Islet of Langerhans (tissue), 1 donor: ENCODE data around the gene GUCY1B1.

ENCODE experiments used
- FAIRE-seq: peaks from one replicate; lab custom pipeline; 2011; peaks lifted over from hg19 to GRCh38; lab: Jason Lieb, UNC

Gene GUCY1B1

GRCh38 chr4:155758481-155759371 is at the start of gene GUCY1B1:
Gene GUCY1B1 (plus strand): TSS chr4:155759021. CDS start chr4:155759141, 120 bp downstream.
- peak; percentile 73 for FAIRE-seq

DNA sequence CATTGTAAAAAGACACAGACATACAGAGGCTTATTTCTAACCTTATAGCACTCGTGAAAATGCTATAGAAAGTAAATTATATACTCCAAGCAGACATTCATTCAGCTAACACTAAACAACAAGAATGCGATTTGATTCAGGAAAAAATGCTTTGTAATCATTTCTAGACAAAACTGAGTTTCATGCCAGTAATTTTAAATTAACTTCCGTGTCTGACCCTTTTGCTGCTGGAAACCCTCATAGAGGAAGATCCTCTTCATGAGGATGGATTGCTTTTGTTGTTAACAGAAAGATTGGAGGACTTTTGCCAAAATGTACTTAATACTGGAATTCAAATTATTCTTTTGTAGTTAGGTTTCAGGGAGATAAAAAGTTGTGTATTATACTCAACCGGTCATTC is 48.9 kb upstream of the GUCY1B1 start:
- peak; percentile 43 for FAIRE-seq

- no peak for FAIRE-seq
Measured at GRCh38 chr4:155711556-155711955, 47.3 kb upstream of the GUCY1B1 start.

GRCh38 chr4:155712846-155713245 is 46.0 kb upstream of the GUCY1B1 start:
- no peak for FAIRE-seq

GRCh38 chr4:155713911-155714310 is 44.9 kb upstream of the GUCY1B1 start:
- FAIRE-seq = no peak

DNA sequence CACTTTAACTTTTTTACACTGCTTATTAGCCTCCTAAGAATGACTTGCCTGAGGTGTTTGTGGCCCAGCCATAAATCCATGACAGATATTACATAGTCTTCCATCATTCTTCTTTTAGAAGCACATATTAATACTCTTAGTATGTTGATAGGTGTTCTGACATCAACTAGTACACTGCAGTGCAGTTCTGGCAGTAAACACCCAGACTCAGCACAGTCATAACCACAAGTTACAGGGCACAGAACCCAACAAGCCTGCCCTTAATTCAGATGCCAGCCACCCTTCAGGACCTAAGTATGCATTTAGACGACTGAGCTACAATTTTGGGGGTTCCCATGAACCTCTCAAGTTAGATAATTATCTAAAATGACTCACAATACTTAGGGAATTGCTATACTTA is 36.5 kb upstream of the GUCY1B1 start:
- FAIRE-seq = no peak

DNA sequence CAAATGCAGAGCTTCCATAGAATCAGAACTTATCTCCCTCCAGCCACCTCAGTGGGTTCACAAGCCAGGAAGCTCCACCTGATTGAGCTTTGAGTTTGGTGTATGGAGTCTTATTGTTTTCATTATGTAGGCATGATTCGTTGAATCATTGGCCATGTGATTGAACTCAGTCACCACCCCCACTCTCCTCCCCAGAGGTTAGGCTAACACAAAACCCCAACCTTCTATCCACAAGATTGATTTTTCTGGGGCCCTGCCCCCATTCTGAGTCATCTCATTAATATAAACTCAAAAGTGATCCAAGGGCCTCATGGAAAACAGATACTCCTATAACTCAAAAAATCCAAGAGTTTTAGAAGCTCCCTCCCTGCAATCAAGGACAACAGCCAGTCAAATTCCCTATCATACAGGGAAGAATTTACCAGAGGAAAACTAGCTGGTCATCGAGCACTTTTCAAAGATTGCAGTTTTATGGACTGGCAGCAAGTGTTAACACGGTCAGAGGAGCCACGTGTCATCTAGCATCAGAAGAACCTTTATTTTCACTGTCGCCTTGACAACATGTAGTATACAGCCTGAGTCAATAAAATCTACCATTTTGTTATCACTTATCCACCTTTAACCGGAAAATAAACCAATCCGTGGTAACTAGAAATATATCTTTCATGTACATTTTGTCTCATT is 35.9 kb upstream of the GUCY1B1 start:
- FAIRE-seq = peak; percentile 33

DNA sequence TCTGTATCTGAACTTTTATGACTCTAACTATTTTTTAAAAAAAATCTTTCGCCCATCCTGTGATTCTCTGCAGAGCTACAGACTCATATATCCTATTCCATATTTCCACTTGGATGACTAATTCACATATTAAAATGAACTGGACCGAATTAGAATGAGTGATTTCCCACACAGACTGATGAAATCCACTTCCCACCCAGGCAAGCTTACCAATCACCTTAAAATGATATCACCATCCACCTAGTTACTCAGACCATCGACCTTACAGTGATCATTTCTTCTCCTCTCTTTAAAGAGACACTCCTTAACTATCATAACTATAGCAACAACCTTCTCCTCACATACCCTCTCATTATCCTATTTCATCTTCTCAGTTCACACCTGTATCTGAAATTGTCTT is 34.1 kb upstream of the GUCY1B1 start:
- FAIRE-seq = peak; percentile 77

DNA sequence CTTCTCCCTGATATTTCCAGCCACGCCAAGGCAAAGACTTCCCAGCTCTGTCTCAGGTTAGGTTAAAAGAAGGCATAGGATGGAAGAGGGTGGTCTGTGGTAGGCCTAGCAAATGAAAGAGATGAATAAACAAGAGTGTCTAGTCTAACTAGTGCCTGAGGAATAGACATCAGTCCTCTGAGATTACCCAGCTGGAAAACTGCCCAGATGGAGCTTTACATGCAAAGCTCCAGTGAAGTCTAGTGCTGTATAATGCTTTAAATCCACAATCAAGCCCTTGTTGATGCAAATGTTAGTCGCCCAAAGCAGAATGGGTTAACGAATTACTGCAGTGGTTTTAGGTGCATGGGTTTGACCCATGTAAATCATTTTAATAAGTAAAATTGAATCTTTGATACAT is 24.8 kb upstream of the GUCY1B1 start:
- no peak for FAIRE-seq

DNA sequence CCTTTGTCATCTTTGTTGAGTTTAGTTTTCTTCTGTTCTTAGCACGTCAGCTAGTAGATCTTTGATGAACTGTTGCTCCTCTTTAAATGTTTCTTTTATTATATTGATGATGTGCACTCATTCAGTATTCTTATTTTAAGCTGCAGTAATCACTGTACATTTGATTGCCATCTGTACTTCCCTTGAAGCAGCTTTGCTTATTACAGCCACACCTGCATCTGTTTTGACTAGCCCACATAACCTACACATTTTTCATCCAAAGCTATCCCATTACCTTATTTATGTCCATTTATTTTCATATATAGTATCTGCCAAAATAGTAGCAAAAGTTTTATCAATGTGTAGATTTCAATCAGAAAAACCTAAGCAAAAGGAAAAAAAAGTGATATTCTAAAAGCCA is 23.9 kb upstream of the GUCY1B1 start:
- no peak for FAIRE-seq

DNA sequence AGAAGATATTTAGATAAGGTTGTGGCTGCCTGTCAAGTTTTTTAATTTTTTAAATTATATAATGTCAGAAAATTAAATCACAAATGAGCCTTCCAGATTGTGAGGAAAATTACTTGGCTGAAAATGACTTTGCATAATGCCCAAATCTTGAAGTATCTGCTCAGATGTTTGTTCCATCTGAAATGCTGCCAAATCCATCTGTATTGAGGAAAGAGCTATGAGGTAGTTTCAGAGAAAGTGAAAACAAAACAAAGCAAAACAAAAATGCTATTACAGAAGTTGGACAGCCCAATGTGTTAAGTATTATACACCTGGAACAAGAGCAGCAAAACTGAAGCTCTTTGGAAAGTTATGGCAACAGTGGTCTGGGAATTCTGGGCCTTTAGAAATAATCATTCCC is 23.3 kb upstream of the GUCY1B1 start:
- no peak for FAIRE-seq

GRCh38 chr4:155738548-155738947 is 20.3 kb upstream of the GUCY1B1 start:
- FAIRE-seq = no peak

GRCh38 chr4:155741546-155741945 is 17.3 kb upstream of the GUCY1B1 start:
- FAIRE-seq = no peak

DNA sequence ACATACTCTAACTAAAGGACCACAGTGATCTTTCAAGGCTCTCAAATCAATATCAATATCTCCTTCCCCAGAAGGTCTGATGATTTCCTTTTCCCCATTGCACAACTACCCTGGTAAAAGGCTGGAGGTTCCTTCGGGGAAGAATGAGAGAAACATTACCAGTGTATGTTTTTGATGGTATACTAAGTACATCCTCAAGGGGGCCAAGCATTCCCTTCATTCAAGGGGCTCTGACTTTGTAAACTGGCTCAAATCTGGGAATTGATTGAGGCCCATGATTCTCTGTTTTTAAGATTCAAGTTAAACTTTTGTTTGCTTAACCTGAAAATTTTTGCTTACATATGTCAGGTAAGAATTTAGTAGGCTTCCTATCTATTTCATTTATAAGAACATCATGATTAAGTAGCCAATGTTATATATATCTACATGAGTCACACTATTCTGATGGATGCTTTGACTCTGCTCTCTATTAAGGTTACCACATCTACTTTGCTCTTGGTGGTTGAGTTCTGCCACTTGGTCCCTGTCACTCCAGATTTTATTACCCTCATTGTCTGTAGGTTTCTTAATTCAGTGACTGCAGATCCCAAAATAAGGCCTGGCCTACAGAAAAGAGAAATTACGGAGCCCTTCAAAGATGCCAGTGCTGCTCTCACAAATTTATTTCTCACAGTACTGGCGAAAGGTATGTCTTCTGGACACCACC is 16.4 kb upstream of the GUCY1B1 start:
- FAIRE-seq = no peak

DNA sequence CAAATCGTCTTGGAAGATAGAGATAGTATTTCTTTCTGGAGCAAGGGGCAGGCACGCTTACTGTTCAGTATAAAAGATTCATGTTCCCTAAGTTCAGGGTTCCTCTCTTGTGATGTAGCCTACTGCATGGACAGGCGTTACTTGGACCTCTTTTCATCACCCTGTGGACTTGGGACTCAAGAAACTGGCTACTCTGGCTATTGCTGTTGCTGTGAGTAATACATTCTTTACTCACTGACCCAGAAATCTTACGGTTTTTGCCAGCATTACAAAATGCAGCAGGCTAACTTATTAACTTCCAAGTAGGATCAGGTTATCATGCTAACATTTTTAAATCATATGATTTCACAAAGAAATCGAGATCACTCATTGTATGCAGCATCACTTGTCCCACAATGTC is 12.8 kb upstream of the GUCY1B1 start:
- no peak for FAIRE-seq

- FAIRE-seq = no peak
Measured at GRCh38 chr4:155748039-155748438, 10.8 kb upstream of the GUCY1B1 start.

GRCh38 chr4:155749041-155749440 is 9.8 kb upstream of the GUCY1B1 start:
- FAIRE-seq = no peak

- no peak for FAIRE-seq
Measured at GRCh38 chr4:155751569-155751968, 7.3 kb upstream of the GUCY1B1 start.

DNA sequence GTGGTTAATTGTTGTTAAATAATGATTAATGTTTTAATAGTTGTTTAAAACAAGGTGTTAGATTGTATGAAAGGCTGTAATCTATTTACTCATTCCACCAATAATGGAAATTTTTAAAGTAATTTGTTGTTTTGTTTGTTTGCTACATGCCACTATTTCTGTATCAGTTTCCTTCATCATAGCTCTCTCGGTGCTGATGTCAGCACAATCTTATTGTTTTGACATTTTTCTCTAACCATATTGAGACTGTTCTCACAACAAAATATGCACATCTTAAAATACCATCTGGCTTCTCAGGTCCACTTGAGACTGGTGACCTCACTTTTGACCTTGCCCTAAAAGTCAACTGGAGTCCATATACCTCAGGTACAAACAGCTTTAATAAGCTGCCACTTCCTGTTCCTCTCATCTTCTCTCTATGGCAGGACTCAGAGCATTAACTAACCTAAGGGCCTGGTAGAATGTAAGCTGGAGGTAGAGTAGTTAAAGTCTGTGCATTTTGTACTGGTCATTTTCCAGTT is 1.0 kb upstream of the GUCY1B1 start:
- FAIRE-seq = no peak

- FAIRE-seq = no peak
Measured at GRCh38 chr4:155759372-155760252, 791 bp downstream of the GUCY1B1 start.

GRCh38 chr4:155761047-155761446 is 2.2 kb downstream of the GUCY1B1 start:
- FAIRE-seq = no peak

- no peak for FAIRE-seq
Measured at GRCh38 chr4:155761916-155762315, 3.1 kb downstream of the GUCY1B1 start.
